Muscle layer of duodenum (tissue), 2 donors: ENCODE data around the gene MYT1.

Experiments
- H3K27ac ChIP-seq: one replicate; pipeline ENCODE4 v1.7.0; 2013; ENCODE audit warnings: mild to moderate bottlenecking, low read length
- H3K27me3 ChIP-seq: one replicate; pipeline ENCODE4 v1.7.0; 2013; ENCODE audit warnings: low read depth, mild to moderate bottlenecking, control low read depth, low read length
- H3K36me3 ChIP-seq, 2 donors: one replicate each; pipeline ENCODE4 v1.7.0; 2013; ENCODE audit warnings: low read length in 2 of 2, control low read depth in 1 of 2, mild to moderate bottlenecking in 1 of 2; ENCODE audit not compliant: insufficient read depth in 2 of 2, control insufficient read depth in 1 of 2
- H3K4me1 ChIP-seq, 2 donors: one replicate each; pipeline ENCODE4 v1.7.0; 2013; ENCODE audit warnings: low read length in 2 of 2, mild to moderate bottlenecking in 2 of 2, control low read depth in 1 of 2, moderate library complexity in 1 of 2; ENCODE audit not compliant: insufficient read depth in 2 of 2, control insufficient read depth in 1 of 2
- H3K4me3 ChIP-seq, 2 donors: one replicate each; pipeline ENCODE4 v1.7.0; 2013; ENCODE audit warnings: low read length in 2 of 2, low read depth in 1 of 2, mild to moderate bottlenecking in 1 of 2
- H3K9me3 ChIP-seq, 2 donors: one replicate each; pipeline ENCODE4 v1.7.0; 2013; ENCODE audit warnings: low read length in 2 of 2, control low read depth in 1 of 2, mild to moderate bottlenecking in 1 of 2; ENCODE audit not compliant: control insufficient read depth in 1 of 2
- donor health status: healthy.

Gene MYT1

GRCh38 chr20:64241061-64241460 is 76.8 kb downstream of the MYT1 start:
- H3K27ac ChIP-seq = no peak overlapping the region
- H3K27me3 ChIP-seq = no peaks in the 10 kb centered on the region
- no peaks in the 10 kb centered on the region for H3K9me3 ChIP-seq
- no peaks in the 10 kb centered on the region for H3K36me3 ChIP-seq
- no peaks in the 10 kb centered on the region for H3K4me1 ChIP-seq
- no peak overlapping the region for H3K4me3 ChIP-seq

GRCh38 chr20:64242003-64242796 is 77.9 kb downstream of the MYT1 start:
- no peaks in the 10 kb centered on the region for H3K27me3 ChIP-seq

GRCh38 chr20:64242797-64243475 is 78.7 kb downstream of the MYT1 start:
- Histone ChIP-seq H3K4me3 (no peak overlapping the region), H3K36me3 (no peaks in the 10 kb centered on the region), H3K27ac (no peak overlapping the region), H3K4me1 (no peaks in the 10 kb centered on the region), H3K27me3 (no peaks in the 10 kb centered on the region), H3K9me3 (no peaks in the 10 kb centered on the region)

More at GRCh38 chr20:64242003-64242796, 77.9 kb downstream of the MYT1 start:
- Histone ChIP-seq H3K27ac (no peak overlapping the region), H3K9me3 (no peaks in the 10 kb centered on the region), H3K4me1 (no peaks in the 10 kb centered on the region), H3K4me3 (no peak overlapping the region), H3K36me3 (no peaks in the 10 kb centered on the region)

- Histone ChIP-seq H3K27me3 (no peaks in the 10 kb centered on the region), H3K36me3 (no peaks in the 10 kb centered on the region), H3K27ac (no peak overlapping the region), H3K9me3 (no peaks in the 10 kb centered on the region), H3K4me1 (no peaks in the 10 kb centered on the region), H3K4me3 (no peak overlapping the region)
Measured at GRCh38 chr20:64244281-64244805, 80.1 kb downstream of the MYT1 start.

- H3K4me3 ChIP-seq = no peak overlapping the region
- H3K27ac ChIP-seq = no peak overlapping the region
- no peaks in the 10 kb centered on the region for H3K27me3 ChIP-seq
- no peaks in the 10 kb centered on the region for H3K9me3 ChIP-seq
- no peaks in the 10 kb centered on the region for H3K4me1 ChIP-seq
- H3K36me3 ChIP-seq = no peaks in the 10 kb centered on the region
Measured at GRCh38 chr20:64244870-64245603, 80.8 kb downstream of the MYT1 start.

- H3K4me3 ChIP-seq = no peak overlapping the region
- no peak overlapping the region for H3K27ac ChIP-seq
- no peaks in the 10 kb centered on the region for H3K4me1 ChIP-seq
- no peaks in the 10 kb centered on the region for H3K36me3 ChIP-seq
- H3K9me3 ChIP-seq = no peaks in the 10 kb centered on the region
- H3K27me3 ChIP-seq = no peaks in the 10 kb centered on the region
Measured at GRCh38 chr20:64245746-64246595, 81.7 kb downstream of the MYT1 start.

GRCh38 chr20:64246616-64247306 is 82.5 kb downstream of the MYT1 start:
- Histone ChIP-seq H3K4me3 (no peak overlapping the region), H3K27me3 (no peaks in the 10 kb centered on the region), H3K9me3 (no peaks in the 10 kb centered on the region), H3K4me1 (no peaks in the 10 kb centered on the region), H3K36me3 (no peaks in the 10 kb centered on the region), H3K27ac (no peak overlapping the region)

GRCh38 chr20:64247307-64247618 is 83.0 kb downstream of the MYT1 start:
- Histone ChIP-seq H3K27ac (no peak overlapping the region), H3K27me3 (no peaks in the 10 kb centered on the region), H3K36me3 (no peaks in the 10 kb centered on the region), H3K4me3 (no peak overlapping the region), H3K4me1 (no peaks in the 10 kb centered on the region), H3K9me3 (no peaks in the 10 kb centered on the region)

- Histone ChIP-seq H3K9me3 (no peaks in the 10 kb centered on the region), H3K4me1 (no peaks in the 10 kb centered on the region), H3K36me3 (no peaks in the 10 kb centered on the region), H3K27me3 (no peaks in the 10 kb centered on the region), H3K27ac (no peak overlapping the region), H3K4me3 (no peak overlapping the region)
Measured at GRCh38 chr20:64247970-64248841, 84.0 kb downstream of the MYT1 start.

GRCh38 chr20:64250027-64250426 is 85.8 kb downstream of the MYT1 start:
- no peak overlapping the region for H3K4me3 ChIP-seq
- no peaks in the 10 kb centered on the region for H3K27me3 ChIP-seq
- no peaks in the 10 kb centered on the region for H3K36me3 ChIP-seq
- no peaks in the 10 kb centered on the region for H3K4me1 ChIP-seq
- no peaks in the 10 kb centered on the region for H3K9me3 ChIP-seq
- no peak overlapping the region for H3K27ac ChIP-seq
